GM19438 (cell line): ENCODE results near the gene RFX1.
"Not testable (repeated sequence)": the region's sequence is repeated elsewhere in the genome, so short reads cannot be mapped to it uniquely, and the experiment has no call there.

Source experiments
- ATAC-seq: cut with Tn5 transposase; IDR thresholded peaks from one replicate; pipeline ENCODE4 v1.9.1; 2021; ENCODE audit warnings: low read depth; ENCODE audit not compliant: unreplicated experiment

RFX1 gene

DNA sequence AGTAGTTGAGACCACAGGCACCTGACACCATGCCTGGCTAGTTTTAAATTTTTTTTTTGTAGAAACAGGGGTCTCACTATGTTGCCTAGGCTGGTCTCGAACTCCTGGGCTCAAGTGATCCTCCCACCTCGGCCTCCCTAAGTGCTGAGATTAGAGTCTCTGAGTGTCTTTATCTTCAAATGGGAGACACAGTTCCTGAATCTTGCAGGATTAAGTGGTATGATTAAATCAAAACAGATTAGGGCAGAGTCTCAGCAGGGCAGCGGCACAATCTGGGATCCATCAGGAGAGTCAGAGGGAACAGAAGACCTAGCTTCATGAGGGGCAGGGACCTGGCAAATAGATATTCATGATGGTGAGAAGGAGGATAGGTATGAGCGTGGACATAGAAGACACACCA, 22.8 kb upstream of the RFX1 start:
- no peak for ATAC-seq

DNA sequence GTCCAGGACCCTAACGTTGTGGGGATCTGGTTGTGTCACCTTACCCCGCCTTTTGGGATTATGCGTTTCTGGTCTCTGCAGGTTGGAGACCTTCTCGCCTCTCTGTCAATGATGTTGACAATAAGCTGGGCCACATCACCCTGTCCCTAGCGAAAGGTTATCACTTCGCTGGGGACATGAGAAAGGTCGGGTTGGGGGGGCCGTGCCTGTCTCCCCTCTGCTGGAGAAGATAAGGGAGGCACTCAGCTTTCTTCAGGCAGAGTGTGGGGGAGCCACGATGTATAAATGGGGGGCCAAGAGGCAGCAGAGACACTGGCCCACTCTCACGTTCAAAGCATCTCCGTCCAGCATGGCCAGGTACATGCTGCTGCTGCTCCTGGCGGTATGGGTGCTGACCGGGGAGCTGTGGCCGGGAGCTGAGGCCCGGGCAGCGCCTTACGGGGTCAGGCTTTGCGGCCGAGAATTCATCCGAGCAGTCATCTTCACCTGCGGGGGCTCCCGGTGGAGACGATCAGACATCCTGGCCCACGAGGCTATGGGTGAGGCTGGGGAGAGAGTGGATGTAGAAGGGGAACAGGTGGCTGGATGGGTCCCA, 21.8 kb upstream of the RFX1 start, which contains the start of gene RLN3:
TSS of gene RLN3 (plus strand) at position 293 of the 595 bp plus-strand sequence. CDS start at position 350, 57 bp downstream.
- no peak for ATAC-seq

DNA sequence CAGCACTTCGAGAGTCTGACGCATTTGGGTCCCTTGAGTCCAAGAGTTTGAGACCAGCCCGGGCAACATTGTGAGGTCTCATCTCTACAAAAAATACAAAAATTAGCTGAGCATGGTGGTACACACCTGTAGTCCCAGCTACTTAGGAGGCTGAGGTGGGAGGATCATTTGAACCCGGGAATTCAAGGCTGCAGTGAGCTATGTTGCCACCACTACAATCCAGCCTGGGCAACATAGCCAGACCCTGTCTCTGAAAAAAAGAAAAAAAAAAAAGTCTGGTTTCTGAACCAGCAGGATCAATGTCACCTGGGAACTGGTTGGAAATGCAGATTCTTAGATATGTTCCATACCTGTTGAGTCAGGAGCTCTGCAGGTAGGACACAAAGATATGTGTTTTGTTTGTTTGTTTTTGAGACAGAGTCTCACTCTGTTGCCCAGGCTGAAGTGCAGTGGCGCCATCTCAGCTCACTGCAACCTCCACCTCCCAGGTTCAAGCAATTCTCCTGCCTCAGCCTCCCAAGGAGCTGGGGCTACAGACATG, 20.6 kb upstream of the RFX1 start:
- ATAC-seq: not testable (repeated sequence)

DNA sequence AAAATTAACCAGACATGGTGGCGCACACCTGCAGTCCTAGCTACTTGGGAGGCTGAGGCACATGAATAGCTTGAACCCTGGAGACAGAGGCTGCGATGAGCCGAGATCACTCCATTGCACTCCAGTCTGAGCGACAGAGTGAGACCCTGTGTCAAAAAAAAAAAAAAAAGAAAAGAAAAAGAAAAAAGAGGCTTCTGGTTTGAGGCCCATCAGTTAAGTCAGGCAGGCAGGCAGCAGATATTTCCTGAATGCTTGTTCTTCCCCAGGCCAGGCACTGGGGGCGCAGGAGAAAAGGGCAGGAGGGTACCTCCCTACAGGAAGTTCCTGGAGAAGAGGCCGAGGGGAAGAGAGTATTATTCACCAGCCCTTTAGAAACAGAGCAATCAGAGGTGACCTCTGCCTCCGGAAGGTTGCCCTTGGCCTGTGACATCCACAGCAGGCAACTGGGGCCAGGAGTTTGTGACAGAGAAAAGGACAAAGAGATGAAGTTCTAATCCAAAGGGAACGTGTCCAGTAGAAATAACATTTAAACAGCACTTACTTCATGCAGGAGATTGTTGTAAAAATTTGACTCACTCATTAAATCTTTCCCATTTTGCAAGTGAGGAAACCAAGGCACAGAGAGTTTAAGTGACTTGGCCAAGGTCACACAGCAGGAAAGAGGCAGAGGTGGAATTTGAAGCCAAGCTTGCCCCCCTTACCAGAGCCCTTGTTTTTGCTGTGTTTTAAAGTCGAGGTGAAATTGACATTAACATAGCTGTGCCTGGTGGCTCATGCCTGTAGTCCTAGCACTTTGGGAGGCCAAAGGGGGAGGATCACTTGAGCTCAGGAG, 17.5 kb upstream of the RFX1 start:
- no peak for ATAC-seq

DNA sequence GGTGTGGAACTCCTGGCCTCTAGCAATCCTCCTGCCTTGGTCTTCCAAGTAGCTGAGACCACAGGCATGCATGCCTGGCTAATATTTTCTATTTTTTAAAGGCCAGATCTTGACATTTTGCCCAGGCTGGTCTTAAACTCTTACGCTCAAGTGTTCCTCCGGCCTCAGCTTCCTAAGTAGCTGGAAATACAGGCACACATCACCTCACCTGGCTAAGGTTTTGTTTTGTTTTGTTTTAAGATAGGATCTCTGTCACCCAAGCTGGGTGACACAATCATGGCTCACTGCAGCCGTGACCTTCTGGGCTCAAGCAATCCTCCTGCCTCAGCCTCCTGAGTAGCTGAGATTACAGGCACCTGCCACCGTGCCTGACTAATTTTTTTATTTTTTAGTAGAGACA, 16.3 kb upstream of the RFX1 start:
- ATAC-seq: no peak

DNA sequence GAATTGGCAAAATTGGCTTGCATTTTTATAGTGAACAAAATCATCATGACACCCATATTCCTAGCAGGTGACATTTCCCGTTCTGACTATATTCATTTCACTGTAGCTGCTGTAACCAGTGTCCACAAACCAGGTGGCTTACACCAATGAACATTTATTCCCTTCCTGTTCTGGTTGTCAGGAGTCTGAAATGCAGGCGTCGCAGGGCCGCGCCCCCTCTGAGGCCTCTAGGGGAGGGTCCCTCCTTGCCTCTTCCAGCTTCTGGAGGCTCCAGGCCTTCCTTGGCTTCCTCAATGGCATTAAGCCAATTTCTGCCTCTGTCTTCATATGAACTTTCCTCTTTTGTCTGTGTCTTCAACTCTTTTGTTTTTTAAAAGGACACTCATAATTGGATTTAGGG, 15.4 kb upstream of the RFX1 start:
- ATAC-seq: no peak

DNA sequence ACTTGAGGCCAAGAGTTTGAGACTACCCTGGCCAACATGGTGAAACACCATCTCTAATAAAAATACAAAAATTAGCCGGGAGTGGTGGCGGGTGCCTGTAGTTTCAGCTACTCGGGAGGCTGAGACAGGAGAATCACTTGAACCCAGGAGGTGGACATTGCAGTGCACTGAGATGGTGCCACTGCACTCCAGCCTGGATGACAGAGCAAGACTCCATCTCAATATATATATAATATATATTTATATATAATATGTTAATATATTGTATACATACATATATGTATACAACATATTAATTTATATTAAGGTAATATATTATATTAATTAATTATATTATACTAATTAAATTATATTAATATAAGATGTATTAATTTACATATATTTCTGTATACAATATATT, 13.6 kb upstream of the RFX1 start:
- not testable (repeated sequence) for ATAC-seq

DNA sequence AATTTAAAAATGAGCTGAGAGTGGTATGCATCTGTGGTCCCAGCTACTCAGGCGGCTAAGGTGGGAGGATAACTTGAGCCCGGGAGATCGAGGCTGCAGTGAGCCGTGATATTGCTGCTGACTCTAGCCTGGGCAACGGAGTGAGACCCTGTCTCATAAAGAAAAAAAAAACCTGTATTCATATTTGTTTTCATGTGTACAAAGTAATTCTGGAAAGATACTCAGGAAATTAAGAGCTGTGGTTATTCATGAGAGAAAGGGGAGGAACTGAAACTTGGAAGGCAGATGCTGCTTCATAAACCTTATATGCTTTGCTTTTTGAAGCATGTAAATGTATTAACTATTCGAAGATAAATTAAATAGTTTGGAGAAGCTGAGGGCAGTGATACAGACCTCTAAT, 13.0 kb upstream of the RFX1 start:
- ATAC-seq: no peak

DNA sequence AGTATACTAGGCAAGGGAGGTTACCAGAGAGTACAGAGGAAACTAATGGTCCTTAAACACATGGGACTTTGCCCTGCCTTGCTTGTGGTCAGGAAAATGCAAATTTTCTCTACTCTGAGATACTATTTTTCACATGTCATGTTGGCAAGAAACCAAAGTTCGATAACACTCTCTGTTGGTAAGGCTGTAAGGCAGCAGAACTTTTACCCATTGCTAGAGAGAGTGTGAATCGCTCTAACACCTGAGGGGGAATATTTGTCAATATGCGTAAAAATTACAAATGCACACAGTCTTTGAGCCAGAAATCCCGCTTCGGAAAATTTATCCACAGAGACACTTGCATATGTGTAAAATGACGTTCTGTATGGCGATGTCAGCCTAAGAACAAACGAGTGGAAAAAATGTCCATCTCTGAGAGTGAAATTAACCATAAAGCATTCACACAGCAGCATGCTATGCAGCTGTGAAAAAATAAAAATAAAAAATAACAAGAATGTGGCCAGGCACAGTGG, 9.5 kb upstream of the RFX1 start:
- ATAC-seq: peak; percentile 73

DNA sequence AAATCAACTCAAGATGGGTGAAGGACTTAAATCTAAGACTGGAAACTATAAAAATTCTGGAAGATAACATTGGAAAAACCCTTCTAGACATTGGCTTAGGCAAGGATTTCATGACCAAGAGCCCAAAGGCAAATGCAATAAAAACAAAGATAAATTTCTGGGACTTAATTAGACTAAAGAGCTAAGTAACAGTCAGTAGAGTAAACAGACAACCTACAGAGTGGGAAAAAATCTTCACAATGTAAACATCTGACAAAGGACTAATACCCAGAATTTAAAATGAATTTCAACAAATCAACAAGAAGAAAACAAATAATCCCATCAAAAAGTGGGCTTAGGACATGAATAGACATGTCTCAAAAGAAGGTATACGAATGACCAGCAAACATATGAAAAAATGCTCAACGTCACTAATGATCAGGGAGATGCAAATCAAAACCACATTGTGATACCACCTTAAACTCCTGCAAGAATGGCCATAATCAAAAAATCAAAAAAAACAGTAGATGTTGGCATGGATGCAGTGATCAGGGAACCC, 6.3 kb upstream of the RFX1 start:
- ATAC-seq: no peak

DNA sequence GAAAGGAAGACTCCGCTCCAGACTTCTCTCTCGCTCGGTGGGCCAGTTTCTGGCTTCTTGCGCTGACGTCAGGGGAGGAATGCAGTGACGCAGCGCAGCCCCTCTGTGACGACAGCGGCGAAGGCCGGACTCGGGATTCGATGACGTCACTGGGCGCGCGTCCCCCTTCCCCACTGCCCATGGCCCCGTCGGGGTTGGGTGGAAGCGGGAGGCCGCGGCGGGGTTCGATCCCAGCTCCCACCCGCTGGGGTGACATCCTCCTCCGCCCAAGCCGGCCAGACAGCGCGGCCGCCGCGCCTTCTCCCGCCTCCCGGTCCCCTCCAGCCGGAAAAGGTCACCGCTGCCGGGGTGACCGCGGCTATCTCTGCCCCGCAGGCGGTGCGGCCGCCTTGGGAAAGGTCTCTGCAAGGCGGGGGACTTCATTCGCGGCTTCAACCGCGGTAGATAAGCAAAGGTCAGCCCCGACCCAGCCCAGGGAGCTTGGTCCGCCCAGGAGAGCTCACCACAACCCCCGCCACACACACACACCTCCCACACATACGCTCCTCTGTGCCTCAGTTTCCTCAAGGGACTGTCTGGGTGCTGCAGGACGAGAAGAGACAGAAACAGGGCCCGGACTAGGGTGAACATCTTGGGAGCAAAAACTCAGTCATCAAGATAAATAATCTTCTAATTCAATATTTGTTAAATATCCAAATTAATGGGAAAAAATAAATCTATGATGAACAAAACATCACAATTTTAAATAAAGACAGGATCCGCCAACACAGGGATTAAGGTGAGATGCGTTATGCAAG, 844 bp upstream of the RFX1 start:
- ATAC-seq: peak; percentile 35

DNA sequence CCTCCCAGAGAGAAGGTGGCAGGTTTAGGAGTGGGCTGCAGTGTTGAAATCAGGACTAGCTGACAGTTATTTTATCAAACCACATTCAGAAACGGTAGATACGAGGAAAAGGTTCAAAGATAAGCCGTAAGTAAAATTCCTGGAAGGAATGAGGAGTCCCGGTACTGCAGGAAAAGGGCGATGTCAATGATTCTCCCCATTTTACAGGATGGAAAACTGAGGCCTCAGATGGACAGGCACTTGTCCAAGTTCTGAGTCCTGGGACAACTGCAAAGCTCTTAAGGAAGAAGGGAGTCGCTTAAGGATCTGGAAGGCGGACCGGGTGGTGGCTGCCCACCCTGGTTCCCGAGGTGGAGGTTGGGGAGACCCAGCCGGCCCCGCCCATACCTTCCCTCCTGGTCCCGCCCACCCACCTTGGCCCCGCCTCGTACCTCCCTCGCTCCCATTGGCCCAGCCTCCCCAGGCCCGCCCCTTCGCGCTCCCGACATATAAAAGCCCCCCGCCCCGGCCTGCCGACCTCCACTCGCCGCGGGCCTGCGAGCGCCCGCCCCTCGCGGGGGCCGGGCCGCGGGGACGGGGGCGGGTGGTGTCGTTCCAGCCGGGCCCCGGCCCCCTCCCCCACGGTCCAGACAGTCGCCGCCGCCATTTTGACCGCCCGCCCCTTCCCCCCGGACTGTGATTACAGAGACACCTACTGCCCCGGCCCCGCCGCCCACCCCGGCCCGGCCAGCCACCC, 603 bp downstream of the RFX1 start:
- ATAC-seq: peak; percentile 12

DNA sequence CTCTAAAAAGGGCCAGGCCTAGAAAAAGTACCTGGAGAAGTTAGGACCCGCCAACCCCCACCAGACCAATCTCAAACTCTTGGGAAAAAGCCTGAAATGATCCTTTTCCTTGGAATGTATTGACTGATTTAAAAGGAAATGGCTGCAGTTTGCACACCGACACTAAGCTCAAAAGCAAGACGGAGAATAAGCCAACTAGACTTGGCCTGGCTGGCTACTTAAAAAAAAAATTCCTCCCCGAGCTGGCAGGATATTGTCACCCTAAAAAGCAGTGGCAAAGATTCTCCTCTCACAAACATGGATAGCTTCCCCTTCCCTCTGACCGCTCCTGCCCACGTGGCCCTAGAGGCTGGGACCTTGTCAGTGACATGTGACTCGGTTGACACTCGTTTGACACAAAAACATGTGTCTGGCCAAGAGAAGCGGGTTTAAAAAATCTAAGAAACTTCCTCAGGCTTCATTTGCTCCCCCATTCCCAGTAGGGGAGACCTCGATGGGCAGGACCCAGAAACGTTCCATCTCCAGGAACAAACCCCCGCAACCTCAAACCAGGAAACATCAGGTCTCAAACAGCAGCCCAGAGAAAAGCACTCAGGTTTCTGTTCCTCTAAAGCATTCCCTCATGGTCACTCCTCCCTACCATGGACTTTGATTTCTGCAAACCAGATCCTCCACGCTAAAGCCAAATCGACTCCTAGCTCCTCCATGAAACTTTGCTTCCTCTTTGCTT, 1.3 kb downstream of the RFX1 start:
- no peak for ATAC-seq

DNA sequence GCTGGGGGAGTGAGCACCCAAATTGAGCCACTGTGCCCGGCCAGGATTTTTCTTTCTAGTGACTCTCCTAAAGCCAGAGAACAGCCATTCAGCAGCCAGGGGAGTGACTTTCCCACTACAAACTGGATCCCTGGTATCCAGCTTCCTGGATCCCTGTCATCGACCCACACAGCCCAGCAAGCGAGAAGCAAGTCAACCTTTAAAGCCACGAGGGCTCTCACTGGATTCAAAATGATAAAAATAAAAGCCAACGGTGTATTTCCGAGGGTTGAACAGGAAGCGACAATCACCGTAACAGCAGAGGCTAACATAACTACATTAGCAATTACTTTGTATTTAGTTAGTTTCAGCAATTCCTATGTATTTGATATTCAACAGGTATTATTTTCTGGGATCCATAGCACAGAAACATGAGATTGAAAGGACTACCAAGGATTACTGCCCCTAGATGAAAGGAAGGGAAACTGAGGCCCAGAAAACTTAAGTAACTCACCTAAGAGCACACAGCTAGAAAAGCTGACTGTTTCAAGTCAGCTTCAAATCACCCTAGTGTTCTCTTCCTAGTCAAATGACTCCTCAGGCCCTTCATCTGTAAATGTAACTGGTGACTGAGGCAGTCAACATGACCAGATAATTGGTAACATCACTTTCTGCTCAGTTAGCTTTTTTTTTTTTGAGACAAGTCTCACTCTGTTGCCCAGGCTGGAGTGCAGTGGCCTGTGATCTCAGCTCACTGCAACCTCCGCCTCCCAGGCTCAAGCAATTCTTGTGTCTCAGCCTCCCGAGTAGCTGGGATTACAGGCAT, 2.7 kb downstream of the RFX1 start:
- no peak for ATAC-seq

DNA sequence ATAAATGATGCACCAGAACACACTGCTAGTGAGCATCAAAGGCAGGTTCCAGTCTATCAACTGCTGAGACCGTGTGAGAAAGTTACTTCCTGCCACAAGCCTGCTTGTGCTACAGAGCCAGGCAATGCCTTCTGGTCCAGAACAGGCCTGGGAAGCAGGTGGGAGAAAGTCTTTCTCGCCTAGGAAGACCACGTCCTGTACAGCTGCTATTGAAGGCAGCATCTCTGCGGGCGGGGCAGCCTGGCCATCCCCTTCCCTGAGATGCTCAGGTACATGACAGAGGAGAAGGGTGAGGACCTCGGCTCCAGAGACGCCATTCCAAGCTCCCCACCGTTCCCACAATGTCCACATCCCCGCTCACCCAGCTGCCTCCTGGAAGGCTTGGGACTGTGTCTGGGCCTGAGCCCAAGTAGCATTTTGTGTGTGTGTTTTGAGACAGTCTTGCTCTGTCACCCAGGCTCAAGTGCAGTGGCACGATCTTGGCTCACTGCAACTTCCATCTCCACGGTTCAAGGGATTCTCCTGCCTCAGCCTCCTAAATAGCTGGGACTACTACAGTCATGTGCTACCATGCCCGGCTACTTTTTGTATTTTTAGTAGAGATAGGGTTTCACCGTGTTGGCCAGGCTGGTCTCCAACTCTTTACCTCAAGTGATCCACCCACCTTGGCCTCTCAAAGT, 3.4 kb downstream of the RFX1 start:
- no peak for ATAC-seq

DNA sequence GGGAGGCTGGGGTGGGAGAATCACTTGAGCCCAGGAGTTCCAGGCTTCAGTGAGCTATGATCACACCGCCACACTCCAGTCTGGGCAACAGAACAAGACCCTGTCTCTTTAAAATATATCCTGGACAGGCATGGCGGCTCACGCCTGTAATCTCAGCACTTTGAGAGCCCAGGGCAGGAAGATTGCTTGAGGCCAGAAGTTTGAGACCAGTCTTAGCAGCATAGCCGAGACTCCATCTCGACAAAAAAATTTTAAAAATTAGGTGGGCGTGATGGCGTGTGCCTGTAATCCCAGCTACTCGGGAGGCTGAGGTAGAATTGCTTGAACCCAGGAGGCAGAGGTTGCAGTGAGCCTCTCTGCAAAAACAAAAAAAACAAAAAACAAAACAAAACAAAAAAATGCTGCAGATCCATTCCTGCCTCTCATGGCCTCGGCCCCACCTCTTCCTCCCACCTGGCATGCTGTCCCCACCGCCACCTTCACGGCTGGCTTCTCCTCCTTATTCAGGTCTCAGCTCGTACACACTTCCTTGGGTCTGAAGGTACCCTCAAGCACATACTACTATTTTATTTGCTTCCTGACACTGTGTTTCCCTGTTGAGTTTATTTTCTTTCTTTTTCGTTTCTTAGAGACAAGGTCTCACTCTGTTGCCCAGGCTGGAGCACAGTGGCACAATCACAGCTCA, 5.3 kb downstream of the RFX1 start:
- no peak for ATAC-seq

DNA sequence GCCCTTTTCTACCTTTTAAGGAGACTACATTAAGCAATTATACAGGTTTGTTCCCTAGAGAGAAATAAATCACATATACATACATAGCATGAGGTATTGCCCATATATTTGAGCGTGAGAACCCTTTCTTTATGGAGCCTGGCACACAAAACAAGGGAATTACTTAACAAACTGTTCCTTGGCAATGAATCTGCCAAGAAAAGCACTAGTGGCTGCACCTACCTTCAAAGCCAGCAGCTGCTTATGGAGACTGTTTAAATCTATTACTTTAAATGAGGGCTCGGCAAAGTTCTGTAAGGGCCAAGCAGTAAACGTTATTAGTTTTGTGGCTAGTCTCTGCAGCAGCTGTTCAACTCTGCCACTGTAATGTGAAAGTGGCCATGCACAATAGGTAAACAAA, 7.0 kb downstream of the RFX1 start:
- ATAC-seq: no peak
